ENCODE measurements around the gene ALG14. TPM values are rescaled to one million over a fixed set of nuclear protein-coding genes. Genes with fewer than 3 reads are reported as not detected.

Gene ALG14
- total RNA-seq, 8 experiments from 2014 or later = 1.4 to 7.4 (median 3.2) TPM

- no peak overlapping the region for H3K27ac ChIP-seq
- in situ Hi-C loops (cut with MboI; ENCODE audit: low pct_unique_long_range_greater_than_20kb in 2 of 9, low sequenced_read_pairs in 9 of 9, unreplicated experiment in 9 of 9) = loop anchor here in 1 of 9 experiments (25.0 kb wide), 1 partner anchor 106 kb away; no protein-coding TSS in a partner anchor
- no peak for ATAC-seq (replicated peaks in 6 of 8)
- no peak overlapping the region for H3K4me3 ChIP-seq
- 87 to 100% (median 93%) methylated on average over 1 to 7 of the region's 7 CpGs; no CpG with 5 or more reads in 2 of the 10 experiments for WGBS, 10 experiments
- H3K4me1 ChIP-seq (replicated peaks in 1 of 2) = peaks cover 27 to 32% of the 10 kb centered on the region in 2 donors
Observed at GRCh38 chr1:94931254-94931841, 141.4 kb downstream of the ALG14 start.

GRCh38 chr1:94929351-94930217 is 143.2 kb downstream of the ALG14 start:
- no peak for ATAC-seq (replicated peaks in 6 of 8)
- Histone ChIP-seq H3K4me1 (replicated peaks in 1 of 2) (peaks cover 24 to 26% of the 10 kb centered on the region in 2 donors), H3K27ac (no peak overlapping the region), H3K4me3 (peak overlapping the region in 1 of 5 donors; percentile 97)
- in situ Hi-C loops (cut with MboI; ENCODE audit: low pct_unique_long_range_greater_than_20kb in 2 of 9, low sequenced_read_pairs in 9 of 9, unreplicated experiment in 9 of 9) = loop anchor here in 1 of 9 experiments (25.0 kb wide), 1 partner anchor 108 kb away; no protein-coding TSS in a partner anchor
- WGBS, 10 experiments = 53 to 80% (median 77%) methylated on average over 1 to 11 of the region's 11 CpGs; no CpG with 5 or more reads in 1 of the 10 experiments

GRCh38 chr1:94928293-94928939 is 144.3 kb downstream of the ALG14 start:
- 36 to 93% (median 69%) methylated on average over 2 to 7 of the region's 7 CpGs; no CpG with 5 or more reads in 1 of the 10 experiments for WGBS, 10 experiments
- Histone ChIP-seq H3K27ac (peak overlapping the region in 1 of 2 donors; percentile 84), H3K4me3 (peak overlapping the region; percentile 68 to 97 (median 82)), H3K4me1 (replicated peaks in 1 of 2) (peaks cover 31 to 35% of the 10 kb centered on the region in 2 donors)
- in situ Hi-C loops (cut with MboI; ENCODE audit: low pct_unique_long_range_greater_than_20kb in 2 of 9, low sequenced_read_pairs in 9 of 9, unreplicated experiment in 9 of 9) = loop anchor here in 1 of 9 experiments (25.0 kb wide), 1 partner anchor 109 kb away; no protein-coding TSS in a partner anchor
- no peak for ATAC-seq (replicated peaks in 6 of 8)

- ATAC-seq (replicated peaks in 6 of 8) = peak in 2 of 8 experiments; percentile 1 to 42
- Histone ChIP-seq H3K27ac (peak overlapping the region; percentile 73 to 84), H3K4me1 (replicated peaks in 1 of 2) (peaks cover 31 to 36% of the 10 kb centered on the region in 2 donors), H3K4me3 (peak overlapping the region; percentile 68 to 97 (median 82))
- in situ Hi-C loops (cut with MboI; ENCODE audit: low pct_unique_long_range_greater_than_20kb in 2 of 9, low sequenced_read_pairs in 9 of 9, unreplicated experiment in 9 of 9) = loop anchor here in 1 of 9 experiments (25.0 kb wide), 1 partner anchor 110 kb away; no protein-coding TSS in a partner anchor
- WGBS, 10 experiments = 11 to 43% (median 17%) methylated on average over 2 to 18 of the region's 40 CpGs; no CpG with 5 or more reads in 2 of the 10 experiments
Observed at GRCh38 chr1:94927405-94928175, 145.2 kb downstream of the ALG14 start.

- peak; percentile 79 to 90 (median 88) for ATAC-seq (replicated peaks in 6 of 8)
- in situ Hi-C loops (cut with MboI; ENCODE audit: low pct_unique_long_range_greater_than_20kb in 2 of 9, low sequenced_read_pairs in 9 of 9, unreplicated experiment in 9 of 9) = loop anchor here in 1 of 9 experiments (25.0 kb wide), 1 partner anchor 110 kb away; no protein-coding TSS in a partner anchor
- 0 to 10% methylated on average over 2 of the region's 57 CpGs; no CpG with 5 or more reads in 8 of the 10 experiments for WGBS, 10 experiments
- H3K4me1 ChIP-seq (replicated peaks in 1 of 2) = peaks cover 31 to 38% of the 10 kb centered on the region in 2 donors
- peak within 1 kb of the TSS; percentile 82 to 84 for H3K27ac ChIP-seq
- peak within 1 kb of the TSS; percentile 68 to 97 (median 82) for H3K4me3 ChIP-seq
Observed at GRCh38 chr1:94926915-94927404, 145.8 kb downstream of the ALG14 start, which contains the start of gene CNN3. CNN3 (minus strand) TSS chr1:94927110; CDS start chr1:94926894, 216 bp downstream.

GRCh38 chr1:94926126-94926914 is 146.4 kb downstream of the ALG14 start:
- peaks cover 31 to 38% of the 10 kb centered on the region in 2 donors for H3K4me1 ChIP-seq (replicated peaks in 1 of 2)
- WGBS, 10 experiments = 0 to 2% (median 0%) methylated on average over 2 to 11 of the region's 78 CpGs; no CpG with 5 or more reads in 3 of the 10 experiments
- ATAC-seq (replicated peaks in 6 of 8) = peak; percentile 19 to 40 (median 37)

GRCh38 chr1:94925561-94926125 is 147.1 kb downstream of the ALG14 start:
- Histone ChIP-seq H3K4me3 (peak overlapping the region; percentile 68 to 97 (median 82)), H3K27ac (peak overlapping the region; percentile 82 to 84), H3K4me1 (replicated peaks in 1 of 2) (peaks cover 31 to 38% of the 10 kb centered on the region in 2 donors)
- peak; percentile 5 to 29 (median 18) for ATAC-seq (replicated peaks in 6 of 8)
- 0 to 7% (median 0%) methylated on average over 1 to 20 of the region's 23 CpGs; no CpG with 5 or more reads in 2 of the 10 experiments for WGBS, 10 experiments
- in situ Hi-C loops (cut with MboI; ENCODE audit: low pct_unique_long_range_greater_than_20kb in 2 of 9, low sequenced_read_pairs in 9 of 9, unreplicated experiment in 9 of 9) = loop anchor here in 1 of 9 experiments (25.0 kb wide), 1 partner anchor 112 kb away; no protein-coding TSS in a partner anchor

More at GRCh38 chr1:94926126-94926914, 146.4 kb downstream of the ALG14 start:
- in situ Hi-C loops (cut with MboI; ENCODE audit: low pct_unique_long_range_greater_than_20kb in 2 of 9, low sequenced_read_pairs in 9 of 9, unreplicated experiment in 9 of 9) = loop anchor here in 1 of 9 experiments (25.0 kb wide), 1 partner anchor 111 kb away; no protein-coding TSS in a partner anchor
- peak overlapping the region; percentile 82 to 84 for H3K27ac ChIP-seq
- H3K4me3 ChIP-seq = peak overlapping the region; percentile 68 to 97 (median 82)

- Histone ChIP-seq H3K27ac (peak overlapping the region; percentile 82 to 84), H3K4me3 (peak overlapping the region; percentile 68 to 97 (median 82)), H3K4me1 (replicated peaks in 1 of 2) (peaks cover 31 to 36% of the 10 kb centered on the region in 2 donors)
- peak in 3 of 8 experiments; percentile 2 to 8 (median 5) for ATAC-seq (replicated peaks in 6 of 8)
- in situ Hi-C loops (cut with MboI; ENCODE audit: low pct_unique_long_range_greater_than_20kb in 2 of 9, low sequenced_read_pairs in 9 of 9, unreplicated experiment in 9 of 9) = loop anchor here in 1 of 9 experiments (25.0 kb wide), 1 partner anchor 112 kb away; no protein-coding TSS in a partner anchor
- 0% methylated on average over 1 to 2 of the region's 2 CpGs; no CpG with 5 or more reads in 2 of the 10 experiments for WGBS, 10 experiments
Observed at GRCh38 chr1:94925004-94925403, 147.7 kb downstream of the ALG14 start.
